ENCODE measurements around the gene SH3TC1.

GRCh38 chr4:8266088-8266487, 67.0 kb downstream of the SH3TC1 start:
- TF ChIP-seq REST (IDR thresholded peaks at IDR 0.05; ENCODE audit: insufficient replicate concordance, low read depth) (no peak), POLR2AphosphoS5 (IDR thresholded peaks at IDR 0.05; ENCODE audit: low read depth) (no peak), GABPA (IDR thresholded peaks at IDR 0.05; ENCODE audit: low read depth) (no peak), SPI1 (IDR thresholded peaks at IDR 0.05; ENCODE audit: borderline replicate concordance, low read depth) (no peak)
- TF ChIP-seq, protein P1, sequence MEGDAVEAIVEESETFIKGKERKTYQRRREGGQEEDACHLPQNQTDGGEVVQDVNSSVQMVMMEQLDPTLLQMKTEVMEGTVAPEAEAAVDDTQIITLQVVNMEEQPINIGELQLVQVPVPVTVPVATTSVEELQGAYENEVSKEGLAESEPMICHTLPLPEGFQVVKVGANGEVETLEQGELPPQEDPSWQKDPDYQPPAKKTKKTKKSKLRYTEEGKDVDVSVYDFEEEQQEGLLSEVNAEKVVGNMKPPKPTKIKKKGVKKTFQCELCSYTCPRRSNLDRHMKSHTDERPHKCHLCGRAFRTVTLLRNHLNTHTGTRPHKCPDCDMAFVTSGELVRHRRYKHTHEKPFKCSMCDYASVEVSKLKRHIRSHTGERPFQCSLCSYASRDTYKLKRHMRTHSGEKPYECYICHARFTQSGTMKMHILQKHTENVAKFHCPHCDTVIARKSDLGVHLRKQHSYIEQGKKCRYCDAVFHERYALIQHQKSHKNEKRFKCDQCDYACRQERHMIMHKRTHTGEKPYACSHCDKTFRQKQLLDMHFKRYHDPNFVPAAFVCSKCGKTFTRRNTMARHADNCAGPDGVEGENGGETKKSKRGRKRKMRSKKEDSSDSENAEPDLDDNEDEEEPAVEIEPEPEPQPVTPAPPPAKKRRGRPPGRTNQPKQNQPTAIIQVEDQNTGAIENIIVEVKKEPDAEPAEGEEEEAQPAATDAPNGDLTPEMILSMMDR (IDR thresholded peaks at IDR 0.05; ENCODE audit: insufficient read depth, low read length): no peak
